ENCODE data around the gene ARHGAP40.
A peak's percentile ranks its signal among the peaks of the same experiment; 100 is the strongest.

ARHGAP40 gene

GRCh38 chr20:38601216-38602184 lies at the start of gene ARHGAP40:
TSS of gene ARHGAP40 (plus strand) at chr20:38601809.
- peak; percentile 11 for DNase-seq

GRCh38 chr20:38554986-38555385 lies 46.6 kb upstream of the ARHGAP40 start:
- no peak for DNase-seq

- DNase-seq: no peak
Measured at GRCh38 chr20:38555395-38555794, 46.2 kb upstream of the ARHGAP40 start.

GRCh38 chr20:38557174-38557573 lies 44.4 kb upstream of the ARHGAP40 start:
- no peak for DNase-seq

GRCh38 chr20:38558596-38559360 lies 42.8 kb upstream of the ARHGAP40 start:
- no peak for DNase-seq

- DNase-seq: no peak
Measured at GRCh38 chr20:38559764-38560163, 41.8 kb upstream of the ARHGAP40 start.

- no peak for DNase-seq
Measured at GRCh38 chr20:38563802-38564431, 37.7 kb upstream of the ARHGAP40 start.

- no peak for DNase-seq
Measured at GRCh38 chr20:38564680-38565079, 36.9 kb upstream of the ARHGAP40 start.

- DNase-seq: no peak
Measured at GRCh38 chr20:38566036-38566598, 35.5 kb upstream of the ARHGAP40 start.

- no peak for DNase-seq
Measured at GRCh38 chr20:38569747-38570525, 31.7 kb upstream of the ARHGAP40 start.

- no peak for DNase-seq
Measured at GRCh38 chr20:38573413-38573812, 28.2 kb upstream of the ARHGAP40 start.

GRCh38 chr20:38579219-38579910 lies 22.2 kb upstream of the ARHGAP40 start:
- no peak for DNase-seq

GRCh38 chr20:38579921-38580320 lies 21.7 kb upstream of the ARHGAP40 start:
- DNase-seq: no peak

GRCh38 chr20:38581013-38581412 lies 20.6 kb upstream of the ARHGAP40 start, which contains the start of gene ADIG:
TSS of gene ADIG (plus strand) at chr20:38581197. CDS start at chr20:38581251, 54 bp downstream.
- no peak for DNase-seq

- DNase-seq: no peak
Measured at GRCh38 chr20:38581830-38582358, 19.7 kb upstream of the ARHGAP40 start.

GRCh38 chr20:38583306-38583705 lies 18.3 kb upstream of the ARHGAP40 start:
- DNase-seq: no peak

GRCh38 chr20:38584099-38584763 lies 17.4 kb upstream of the ARHGAP40 start:
- DNase-seq: no peak

- DNase-seq: no peak
Measured at GRCh38 chr20:38585404-38586180, 16.0 kb upstream of the ARHGAP40 start.

- no peak for DNase-seq
Measured at GRCh38 chr20:38586181-38586525, 15.5 kb upstream of the ARHGAP40 start.

GRCh38 chr20:38588303-38588702 lies 13.3 kb upstream of the ARHGAP40 start:
- DNase-seq: no peak
